ENCODE data around the gene PON1.

Gene PON1

DNA sequence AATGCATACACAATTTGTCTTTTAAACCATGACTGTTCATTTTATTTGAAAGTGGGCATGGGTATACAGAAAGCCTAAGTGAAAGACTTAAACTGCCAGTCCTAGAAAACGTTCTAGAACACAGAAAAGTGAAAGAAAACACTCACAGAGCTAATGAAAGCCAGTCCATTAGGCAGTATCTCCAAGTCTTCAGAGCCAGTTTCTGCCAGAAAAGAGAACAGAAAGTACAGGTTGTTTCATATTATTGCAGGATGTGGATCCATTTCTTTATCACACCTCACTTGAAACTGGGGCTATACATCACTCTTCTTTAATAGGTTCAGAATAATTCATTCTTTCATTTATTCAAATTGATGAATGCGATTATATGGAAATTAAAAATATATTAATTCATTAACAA lies 7.7 kb downstream of the PON1 start:
- no peak for DNase-seq

DNA sequence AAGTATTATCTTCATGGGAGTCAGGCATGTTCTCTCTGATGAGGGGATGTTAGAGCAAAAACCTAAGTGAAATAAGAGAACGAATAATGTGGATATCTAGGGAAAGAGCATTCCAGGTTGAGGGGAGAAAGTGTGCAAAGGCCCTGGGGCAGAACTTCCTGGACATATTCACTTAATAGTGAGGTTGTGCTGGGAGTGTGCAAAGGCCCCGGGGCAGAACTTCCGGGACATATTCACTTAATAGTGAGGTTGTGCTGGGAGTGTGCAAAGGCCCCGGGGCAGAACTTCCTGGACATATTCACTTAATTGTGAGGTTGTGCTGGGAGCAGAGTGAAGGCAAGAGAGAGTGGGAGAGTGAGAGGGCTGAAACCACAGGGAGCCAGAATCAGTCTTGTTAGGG lies 11.8 kb downstream of the PON1 start:
- DNase-seq, result no peak

DNA sequence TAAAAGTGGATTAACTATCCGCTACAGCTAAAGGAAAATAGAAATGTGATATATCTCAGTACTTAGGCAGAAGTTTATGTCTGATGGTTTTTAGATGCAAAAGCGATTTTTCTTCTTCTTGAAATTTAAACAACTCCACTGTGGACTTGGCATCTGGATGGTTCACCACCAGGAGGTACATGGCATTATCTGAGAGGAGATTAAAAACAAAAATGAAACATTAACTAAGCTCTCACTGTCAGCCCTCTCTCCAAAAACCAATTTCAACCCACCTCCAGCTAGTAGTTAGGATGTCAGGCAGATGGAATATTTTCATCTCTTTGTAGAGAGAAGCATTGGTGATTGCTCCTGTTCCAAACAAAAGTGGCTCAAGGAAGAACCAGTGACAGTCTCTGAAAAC lies 12.9 kb downstream of the PON1 start:
- DNase-seq, result no peak

DNA sequence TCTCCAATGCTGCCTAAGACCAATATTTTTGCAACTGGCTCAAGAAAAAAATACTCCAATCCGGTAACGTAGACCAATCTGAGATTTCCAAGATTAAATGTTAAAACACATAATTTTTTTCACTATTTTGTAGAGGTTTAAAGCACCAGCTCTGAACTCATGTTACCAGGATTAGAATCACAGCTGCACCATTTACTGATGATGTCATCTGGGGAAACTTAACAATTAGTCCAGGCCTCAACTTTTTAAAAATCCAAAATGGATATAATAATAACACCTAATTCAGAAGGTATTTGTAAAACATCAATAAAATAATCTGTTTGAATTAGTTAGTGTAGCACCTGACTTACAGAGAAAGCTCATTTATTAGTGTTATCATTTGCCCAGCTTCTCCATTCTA lies 14.4 kb downstream of the PON1 start:
- DNase-seq, result no peak

DNA sequence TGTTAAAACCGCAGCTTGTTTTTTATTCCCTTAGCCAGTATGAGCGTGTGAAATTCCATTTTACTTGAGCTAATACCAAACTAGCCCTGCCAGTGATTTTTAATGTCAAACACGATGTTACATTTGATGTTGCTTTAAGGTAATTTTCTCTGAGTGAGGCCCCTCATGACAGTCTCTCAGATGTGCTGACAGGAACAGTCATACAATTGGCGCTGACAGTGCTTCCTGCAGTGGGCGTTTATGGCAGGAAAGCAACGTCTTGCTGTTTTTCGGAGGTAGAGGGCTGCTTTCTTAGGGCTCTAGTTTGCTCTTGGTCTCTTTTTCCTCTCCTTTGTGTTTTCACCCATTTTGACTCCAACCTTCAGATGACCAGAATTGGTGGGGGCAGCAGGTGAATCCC lies 19.3 kb downstream of the PON1 start:
- DNase-seq, result no peak

DNA sequence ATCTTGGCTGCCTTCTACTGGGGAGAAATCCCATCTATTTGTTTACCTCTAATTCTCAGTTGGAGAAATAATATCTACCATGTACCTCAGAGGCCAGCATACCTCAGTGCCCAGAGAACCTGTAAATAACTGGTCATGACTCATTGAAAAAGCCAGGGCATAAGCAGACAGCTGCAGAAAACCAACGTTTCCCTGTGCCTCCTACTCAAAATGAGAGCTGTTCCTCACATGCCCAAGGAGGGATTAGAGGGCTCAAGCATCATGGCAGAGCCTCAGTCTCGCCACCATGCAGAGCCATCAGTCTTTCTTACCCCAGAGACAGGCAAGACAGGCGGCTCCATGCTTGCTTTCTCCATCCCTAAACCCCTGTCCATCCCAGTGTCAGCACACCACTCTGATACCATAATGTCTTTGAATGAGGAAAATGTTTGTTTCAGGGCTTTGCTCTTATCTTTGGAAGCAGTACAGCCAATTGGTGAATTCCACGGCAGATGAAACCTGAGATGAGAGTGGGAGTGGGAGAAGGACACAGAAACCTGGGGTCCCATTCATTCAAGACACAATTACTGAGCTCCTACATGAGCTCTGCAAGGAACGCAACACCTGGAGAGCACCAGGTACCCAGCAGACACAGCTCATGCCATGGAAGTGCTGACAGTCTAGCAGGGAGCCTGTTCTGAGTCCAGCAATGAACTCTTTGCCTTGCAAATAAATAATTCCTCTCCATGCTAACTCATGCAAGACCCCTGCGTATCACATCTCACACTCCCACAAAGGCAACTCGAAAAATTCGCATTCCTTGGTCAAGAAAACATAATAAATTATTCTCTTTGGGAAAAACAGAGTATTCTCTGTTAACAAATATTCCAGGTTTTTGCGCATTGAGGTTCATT lies 21.1 kb downstream of the PON1 start:
- DNase-seq, result no peak

DNA sequence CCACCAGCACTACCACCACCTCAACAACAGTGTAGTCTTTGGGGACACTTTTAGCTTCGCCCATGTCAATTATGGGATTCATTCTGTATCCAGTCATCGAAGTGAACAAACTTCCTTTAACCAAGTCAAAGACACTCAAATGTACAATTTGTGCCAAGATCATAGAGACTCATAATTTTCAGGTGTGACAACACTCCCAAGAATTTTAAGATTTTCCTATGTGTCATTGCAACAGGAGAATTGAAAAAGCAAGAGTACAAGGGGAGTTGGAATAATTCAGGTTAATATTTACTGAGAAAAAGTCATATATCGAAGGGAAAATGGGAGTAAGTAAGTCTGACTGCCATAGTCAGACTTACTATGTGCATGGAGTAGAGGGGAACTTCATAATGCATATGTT lies 26.2 kb downstream of the PON1 start:
- DNase-seq, result no peak

DNA sequence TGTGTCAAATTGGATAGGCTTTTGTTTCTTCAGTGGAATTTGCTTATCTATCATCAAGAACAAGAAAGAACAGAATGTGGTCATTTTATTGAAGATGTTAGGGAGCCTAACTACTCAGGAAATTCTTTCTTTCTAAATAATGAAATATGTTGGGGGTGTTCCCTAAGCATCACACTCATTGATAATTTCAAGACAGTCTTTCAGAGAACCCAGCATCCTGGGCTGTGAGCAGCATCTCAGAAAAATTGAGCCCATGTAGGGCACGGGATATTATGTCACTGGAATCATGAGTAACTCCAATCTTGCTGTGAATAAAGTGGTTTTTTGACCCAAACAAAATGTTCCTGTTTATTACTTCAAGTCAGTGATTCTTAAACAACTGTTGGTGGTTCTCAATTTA lies 27.3 kb downstream of the PON1 start:
- DNase-seq, result no peak

DNA sequence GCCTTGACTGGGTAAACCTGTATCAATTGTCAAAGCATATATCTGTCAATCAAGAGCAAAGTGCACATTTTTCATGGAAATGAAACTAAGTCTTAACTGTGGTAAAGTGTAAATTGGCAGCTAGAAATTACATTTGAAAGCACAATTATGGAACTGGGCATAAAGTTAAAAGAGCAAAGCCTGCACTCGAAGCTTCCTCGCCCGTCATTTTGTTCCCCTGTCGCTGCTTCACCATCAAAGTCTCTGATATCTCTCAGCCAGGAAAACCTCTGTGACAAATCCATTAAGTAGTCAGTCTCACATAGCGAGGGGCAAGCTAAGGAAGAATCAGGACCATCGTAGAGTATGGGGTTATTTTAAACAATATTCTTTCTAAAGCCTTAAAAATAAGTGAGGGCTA lies 27.9 kb downstream of the PON1 start:
- DNase-seq, result no peak

DNA sequence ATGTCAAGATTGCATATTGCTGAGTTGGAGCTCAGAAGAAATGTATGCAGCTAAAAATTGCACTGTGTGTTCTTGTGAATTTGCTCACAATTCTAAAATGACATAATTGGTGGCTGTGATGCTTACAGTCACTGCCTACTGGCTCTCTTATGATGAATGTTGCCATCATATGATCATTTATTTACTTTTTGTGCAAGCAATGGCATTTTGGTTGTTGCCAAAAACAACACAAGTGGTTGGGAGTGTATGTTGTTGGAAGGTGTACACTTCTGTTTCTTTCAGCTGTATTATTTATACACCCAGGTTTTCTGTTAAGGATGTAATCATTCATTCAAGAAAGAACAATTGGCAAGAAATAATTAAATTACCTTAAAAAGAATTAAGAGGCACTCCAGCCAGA lies 28.9 kb downstream of the PON1 start:
- DNase-seq, result no peak

DNA sequence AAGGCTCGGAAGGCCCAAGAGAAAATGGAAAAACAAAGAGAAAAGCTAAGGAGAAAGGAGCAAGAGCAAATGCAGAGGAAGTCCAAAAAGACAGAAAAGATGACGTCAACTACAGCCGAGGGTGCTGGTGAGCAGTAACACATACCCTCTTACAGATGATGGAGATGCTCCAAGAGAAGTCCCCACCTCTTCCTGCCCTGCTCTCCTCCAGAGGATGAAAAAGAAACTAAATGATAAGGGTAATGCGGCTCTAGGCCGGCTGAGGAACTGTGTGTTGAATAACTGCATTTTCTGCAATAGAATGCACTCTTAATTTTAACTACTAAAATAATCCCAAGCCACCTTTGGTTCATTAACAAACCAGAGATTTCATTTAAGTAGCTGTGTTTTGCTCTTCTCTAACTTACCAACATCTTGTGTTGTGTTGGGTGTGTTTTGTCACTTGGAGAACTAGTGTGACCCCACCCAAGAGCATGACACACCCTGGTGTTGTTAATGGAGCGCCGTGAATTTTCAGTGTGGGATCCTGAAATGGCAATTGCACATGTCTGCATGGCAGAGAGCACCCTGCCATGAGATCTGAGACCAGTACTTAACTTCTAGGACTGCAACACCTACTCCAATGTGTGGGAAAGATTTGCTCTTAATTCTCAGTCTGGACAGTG lies 34.0 kb downstream of the PON1 start:
- DNase-seq, result no peak

DNA sequence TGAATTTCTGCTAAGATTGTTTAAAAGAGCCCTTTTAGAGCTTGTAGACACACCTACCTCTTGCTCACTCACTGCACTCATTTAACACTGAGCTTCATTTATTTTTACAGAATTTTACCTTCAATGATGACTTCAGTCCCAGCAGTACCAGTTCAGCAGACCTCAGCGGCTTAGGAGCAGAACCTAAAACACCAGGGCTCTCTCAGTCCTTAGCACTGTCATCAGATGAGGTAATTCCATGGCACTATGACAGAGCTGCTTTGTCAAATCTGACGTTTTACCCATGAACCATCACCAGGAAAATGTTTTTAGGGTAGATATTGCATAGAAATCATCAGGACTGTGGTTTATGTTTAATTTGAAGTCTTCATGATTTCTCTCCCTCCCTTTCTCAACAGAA lies 38.2 kb downstream of the PON1 start:
- no peak for DNase-seq

DNA sequence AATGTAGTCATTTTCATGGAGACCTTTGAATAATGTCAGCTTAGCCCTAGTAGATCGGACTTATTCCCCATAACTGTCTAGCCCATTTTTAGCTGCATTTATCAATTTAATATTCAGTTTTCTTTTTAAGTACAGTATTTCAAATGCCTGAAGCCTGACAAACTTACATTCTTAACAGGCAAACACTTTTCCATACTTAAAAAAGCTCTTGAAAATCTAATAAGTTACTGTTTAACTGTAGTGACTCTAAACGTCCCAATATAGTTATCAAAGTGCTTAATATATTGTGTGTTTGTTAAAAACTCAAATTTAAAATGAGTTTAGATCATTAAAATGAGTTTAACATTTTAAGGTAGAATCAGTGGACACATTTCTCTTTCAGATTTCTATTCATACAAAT lies 44.9 kb downstream of the PON1 start:
- no peak for DNase-seq

DNA sequence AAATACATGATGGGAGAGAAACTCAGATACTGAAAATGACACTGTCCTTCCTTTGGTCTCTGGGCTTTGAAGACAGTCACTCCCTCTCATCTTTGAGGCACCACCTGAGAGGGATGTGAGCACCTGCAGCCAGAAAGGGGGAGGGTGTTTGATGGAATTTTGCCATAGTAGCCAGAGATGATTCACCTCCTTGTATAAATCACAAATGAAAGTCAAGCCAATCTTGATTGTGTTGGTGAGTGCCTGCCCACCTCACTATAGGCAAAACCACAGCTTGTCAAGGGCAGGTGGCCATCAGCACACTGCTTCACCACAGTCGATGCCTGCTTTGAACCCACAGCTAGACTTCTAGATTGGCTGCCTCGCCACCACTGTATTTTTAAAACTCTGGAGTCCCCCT lies 48.2 kb downstream of the PON1 start:
- no peak for DNase-seq

DNA sequence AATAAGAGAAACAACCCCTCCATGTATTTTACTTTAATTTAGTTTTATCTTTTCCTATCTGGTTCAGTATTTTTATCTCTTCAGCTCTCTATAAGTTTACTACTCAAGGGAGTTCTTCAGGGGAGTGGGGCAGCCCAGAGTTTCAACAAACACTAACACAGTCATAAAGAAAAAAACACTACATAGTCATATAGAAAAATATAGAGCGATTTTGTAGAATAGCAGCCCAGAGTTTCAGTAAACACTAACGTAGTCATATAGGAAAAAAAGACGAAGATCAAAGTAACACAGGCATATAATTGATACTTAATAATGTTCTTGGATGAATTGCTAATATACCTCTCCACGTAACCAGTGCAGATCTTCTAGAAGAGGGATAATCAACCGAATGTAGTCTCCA lies 54.7 kb downstream of the PON1 start:
- no peak for DNase-seq

DNA sequence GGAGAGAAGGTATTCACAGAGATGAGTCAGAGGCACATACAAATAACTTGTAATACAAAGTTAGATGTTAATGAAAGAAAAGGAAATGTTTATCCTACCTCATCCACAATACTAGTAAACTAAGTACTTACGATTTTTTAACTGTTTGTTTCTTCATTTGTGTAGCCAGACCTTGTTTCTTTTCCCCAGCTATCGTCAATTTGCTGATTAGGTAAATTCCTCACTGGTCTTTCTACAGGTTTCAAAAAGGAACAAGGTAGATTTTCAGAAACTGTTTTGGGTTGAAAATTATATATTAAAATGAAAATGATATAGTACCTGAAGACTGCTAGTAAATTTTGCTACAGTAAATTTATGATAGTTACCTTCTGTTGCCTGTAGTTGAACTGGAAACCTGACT lies 56.6 kb downstream of the PON1 start:
- no peak for DNase-seq

DNA sequence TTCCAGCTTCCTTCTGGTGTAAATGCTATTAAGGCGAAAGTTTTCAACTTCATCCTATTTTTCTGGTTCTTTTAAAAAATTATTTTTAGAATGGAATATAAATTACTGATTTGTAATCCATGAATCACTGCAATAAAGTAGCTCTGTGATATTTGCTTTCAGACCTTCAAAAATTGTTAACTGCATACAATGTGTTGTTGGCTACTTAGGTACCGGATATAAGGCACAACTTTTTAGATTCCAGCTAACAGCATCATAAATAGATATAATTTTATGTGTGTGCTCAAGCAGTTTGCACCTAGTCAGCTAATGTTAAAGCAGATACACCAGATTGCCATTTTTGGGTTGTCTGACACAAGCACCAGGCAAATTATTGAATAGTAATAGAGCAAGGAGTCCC lies 58.7 kb downstream of the PON1 start:
- no peak for DNase-seq

DNA sequence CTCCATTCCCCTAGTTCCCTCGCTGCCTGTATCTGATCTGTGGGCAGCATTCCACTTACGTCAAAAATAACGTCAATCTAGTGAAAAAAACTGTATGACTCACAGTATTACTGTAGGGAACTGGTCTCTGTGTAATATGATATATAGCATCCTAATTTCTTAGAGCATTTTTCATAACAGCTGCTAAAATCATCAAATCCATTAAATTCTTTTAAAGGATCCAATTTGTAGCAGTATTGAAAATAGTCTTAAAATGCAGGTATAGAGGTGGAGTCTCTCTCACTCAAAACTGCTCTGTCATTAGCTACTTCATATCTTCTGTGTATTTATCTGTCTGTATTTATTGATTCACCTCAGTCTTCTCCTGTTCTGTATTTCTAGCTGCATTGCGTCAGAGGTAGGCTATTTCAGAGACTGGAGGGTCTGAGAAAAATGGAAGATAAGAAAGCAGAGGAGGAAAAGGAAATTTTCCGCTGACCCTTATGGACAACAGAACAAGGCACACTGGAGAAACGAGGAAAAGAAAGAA lies 59.9 kb downstream of the PON1 start:
- DNase-seq, result no peak

DNA sequence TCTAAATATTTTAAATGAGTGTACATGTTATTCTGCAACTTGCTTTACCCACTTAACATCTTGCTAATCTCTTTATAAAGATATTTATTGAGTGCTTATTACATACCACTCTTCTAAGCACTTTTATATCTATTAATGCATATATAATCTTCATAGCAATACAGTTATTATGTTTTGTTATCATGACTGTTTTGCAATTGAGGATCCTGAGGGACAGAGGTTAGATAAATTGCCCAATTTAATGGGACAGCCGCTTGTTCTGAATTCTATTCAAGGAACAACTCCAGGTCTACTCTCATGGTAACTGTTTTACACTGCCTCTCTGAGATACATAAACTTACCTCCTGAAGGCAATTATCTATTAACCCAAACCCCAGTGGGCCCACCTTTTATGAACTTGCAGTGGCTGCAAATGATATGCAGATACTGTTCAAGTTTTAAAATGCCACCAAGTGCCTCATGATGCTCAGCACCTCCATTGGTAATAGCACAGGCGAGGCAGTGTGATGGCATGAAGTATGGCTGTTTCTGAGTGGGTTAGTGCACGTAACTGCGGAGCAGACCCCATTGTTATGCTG lies 60.5 kb downstream of the PON1 start:
- DNase-seq, result no peak

DNA sequence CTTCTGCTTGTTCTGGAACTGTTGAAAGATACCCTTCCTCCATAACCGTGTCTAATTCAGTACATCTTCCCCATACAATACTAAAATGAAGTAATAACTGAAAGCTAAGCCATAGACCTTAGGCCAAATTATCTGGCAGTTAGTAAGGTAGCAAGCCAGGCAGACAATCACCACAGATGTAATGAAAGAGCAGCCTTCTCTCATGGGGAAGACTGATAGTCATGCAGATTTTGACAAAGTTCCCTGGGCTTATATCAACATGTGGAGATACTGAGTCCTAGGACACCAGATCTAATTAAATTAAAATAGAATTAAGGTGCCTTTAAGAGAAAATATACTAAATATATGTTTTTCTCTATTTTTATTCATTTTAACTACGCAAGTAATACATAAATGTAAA lies 61.5 kb downstream of the PON1 start:
- DNase-seq, result no peak

DNA sequence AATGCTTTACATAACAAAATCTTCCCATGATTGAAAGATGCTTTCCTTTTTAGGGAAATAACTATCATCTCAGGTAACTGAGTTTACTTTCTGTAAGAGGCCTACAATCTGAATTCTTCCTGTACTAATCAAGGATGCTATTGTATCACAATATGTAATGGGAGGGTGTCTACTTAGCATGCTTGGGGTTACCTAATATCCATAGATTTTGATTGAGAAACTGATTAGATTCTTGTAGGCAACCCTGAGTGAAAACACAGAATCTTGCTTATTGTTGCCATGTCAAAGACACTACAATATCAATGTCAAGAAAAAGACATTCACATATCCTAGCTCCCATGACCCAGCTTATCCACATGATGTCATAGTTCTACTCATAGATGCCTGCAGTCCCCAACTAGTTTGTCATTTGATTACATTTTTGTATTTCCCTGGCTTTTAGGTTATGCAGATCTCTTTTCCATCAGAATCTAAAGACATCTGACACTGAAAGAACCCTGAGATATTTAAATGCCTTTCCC lies 62.4 kb downstream of the PON1 start:
- no peak for DNase-seq

DNA sequence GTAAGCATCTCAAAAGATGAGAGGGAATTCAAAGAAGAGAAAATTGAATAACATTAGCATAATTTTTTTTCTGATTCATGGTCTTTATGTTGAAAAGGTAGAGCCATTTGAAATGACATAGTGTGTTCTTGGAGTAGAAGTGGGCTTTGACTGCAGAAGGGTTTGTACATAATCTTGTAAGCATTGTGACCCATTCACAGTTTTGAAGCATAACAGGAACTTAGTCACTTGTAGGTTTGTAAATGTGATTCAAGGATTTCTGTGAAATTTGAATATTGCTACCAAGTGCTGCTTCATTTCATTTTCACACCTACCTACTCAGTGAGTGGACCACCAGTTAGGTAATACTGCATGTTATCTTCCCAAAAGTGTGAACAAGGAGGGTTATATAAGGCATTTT lies 68.6 kb downstream of the PON1 start:
- no peak for DNase-seq

DNA sequence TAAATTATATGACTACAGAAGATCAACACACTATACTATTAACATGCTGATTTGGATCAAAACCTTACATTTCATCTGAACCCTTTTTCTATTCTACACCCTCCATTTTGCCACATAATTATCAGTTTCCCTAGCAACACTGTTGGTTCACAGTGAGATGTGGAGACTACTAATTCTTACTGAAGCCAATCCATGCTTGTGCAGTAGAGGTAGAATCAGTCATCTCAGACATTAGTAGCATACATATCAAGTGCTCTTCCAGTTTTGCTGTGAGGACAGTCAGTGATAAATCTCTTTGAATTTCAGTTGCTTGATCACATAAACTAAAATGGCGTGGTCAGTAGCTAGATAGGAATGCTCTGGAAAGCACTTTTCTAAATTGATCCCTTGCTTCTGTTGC lies 70.3 kb downstream of the PON1 start:
- no peak for DNase-seq

DNA sequence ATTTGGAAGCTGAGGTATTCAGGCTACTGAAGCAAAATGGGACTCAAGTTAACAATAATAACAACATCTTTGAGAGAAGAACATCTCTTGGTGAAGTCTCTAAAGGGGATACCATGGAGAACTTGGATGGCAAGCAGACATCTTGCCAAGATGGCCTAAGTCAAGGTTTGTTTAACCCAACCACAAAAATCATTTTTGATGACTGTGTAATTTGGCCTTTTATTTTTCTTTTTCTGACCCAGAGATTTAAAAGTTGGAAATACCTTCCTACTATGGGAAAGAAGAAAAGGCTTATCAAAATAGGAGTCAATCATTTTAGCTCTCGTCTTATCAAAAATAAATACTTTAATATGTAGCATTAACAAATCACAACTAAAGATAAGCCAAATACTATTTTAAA lies 72.4 kb downstream of the PON1 start:
- no peak for DNase-seq
